NCI-H460 (cell line): ENCODE results near the gene CES3. TPM values are rescaled to one million over a fixed set of nuclear protein-coding genes. Genes with fewer than 3 reads are reported as not detected.
"Not testable (repeated sequence)": the region's sequence is repeated elsewhere in the genome, so short reads cannot be mapped to it uniquely, and the experiment has no call there.

ENCODE experiments used
- DNase-seq: peaks from one replicate; pipeline ENCODE4 v3.0.0-alpha.2; 2016; ENCODE audit warnings: low read depth; ENCODE audit errors: extremely low read depth
- total RNA-seq: library from RNA; depleted of rRNA; stranded (reverse); fragments of >200 nt; shearing (Covaris generic); gene quantifications from 2 replicates; pipeline ENCODE4 v1.2.3, GENCODE V29; 2014

Gene CES3
- total RNA-seq, 1 experiment from 2014 or later: 0.42 TPM

DNA sequence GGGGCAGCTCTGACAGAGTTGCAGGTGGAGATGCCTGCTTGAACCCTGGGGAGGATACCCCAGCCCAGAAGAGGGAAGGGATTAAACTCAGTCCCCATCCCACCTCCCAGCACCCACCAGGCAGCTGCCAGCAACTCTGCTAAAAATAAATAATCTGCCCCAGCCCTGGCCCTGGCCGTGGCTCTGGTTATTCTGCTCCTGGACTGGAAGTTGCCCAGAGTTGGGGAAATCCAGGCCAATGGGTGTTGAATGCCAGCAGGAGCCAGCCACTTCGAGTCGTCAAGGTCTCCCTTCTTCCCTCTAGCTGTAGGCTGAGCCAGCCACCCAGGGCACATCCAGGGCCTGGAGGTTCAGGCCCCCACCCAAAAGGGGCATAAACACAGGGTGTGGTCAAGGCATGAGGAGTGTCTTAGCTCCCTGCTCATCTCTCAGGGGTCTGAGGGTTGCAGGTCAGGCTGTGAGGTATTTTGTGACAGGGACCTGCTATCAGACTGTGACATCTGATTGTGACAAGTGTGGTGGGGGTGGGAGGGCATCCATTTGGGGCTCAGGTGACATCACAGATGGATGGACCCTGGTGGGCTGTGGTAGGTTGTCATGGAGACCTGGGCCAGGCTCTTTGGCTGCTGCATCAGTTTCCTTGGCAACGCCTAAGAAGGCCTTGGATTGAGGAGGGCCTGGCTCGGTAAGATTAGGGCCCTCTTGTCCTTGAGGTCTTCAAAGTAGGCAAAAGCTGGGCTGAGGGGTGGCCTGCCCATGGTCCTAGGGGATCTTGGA, 34.7 kb upstream of the CES3 start:
- DNase-seq: no peak

DNA sequence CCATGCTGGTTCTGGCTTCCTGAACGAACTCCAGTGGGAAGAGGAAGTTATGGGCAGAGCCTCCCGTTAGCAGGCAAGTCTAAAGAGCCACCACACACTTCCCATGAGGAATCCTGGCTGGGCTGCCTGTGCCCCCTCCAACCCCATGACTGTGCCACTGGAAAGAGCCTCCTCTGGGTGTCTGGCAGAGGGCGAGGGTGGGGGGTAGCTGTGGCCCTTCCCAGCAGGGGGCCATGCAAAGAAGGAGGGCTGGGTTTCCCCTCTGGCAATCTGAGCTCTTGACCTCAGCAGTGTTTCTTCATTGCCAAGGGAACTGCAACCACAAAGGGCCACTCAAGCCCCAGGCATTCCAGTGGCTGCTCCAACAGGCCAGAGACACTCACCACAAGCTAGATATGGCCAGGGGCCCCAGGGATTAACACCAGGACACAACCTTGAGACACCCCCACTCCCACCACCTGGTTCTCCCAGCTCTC, 34.1 kb upstream of the CES3 start:
- no peak for DNase-seq

DNA sequence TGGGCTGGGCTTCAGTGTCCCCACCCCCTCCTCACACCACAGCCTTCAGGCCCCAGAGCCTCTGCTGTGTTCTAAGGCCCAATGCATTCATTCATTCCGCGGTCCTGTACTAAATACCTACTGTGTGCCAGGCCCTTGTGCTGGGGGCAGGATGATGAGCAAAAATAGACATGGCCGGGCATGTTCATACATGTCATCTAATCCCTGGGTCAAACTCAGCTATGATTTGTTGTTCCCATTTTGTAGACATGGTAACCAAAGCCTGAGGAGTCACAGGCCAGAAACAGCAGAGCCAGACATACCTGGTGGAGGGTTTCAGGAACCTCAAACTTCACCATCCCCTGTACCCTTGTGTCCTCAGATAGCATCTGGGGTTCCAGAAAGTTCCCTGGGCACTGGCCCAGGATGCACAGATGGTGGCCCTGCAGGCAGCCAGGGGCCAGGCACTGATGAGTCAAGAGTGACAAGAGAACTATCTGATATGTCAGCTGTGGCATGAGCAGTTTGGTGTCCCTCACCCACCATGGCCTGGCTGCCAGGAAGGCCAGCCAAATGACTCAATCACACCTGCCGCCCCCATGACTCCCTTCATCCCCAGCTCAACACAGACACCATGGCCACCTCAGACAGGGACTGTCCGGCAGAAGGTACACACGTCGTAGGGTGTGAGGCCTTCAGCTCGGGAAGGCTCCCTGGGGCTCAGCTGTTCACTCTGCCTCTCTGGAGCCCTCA, 33.0 kb upstream of the CES3 start:
- no peak for DNase-seq

DNA sequence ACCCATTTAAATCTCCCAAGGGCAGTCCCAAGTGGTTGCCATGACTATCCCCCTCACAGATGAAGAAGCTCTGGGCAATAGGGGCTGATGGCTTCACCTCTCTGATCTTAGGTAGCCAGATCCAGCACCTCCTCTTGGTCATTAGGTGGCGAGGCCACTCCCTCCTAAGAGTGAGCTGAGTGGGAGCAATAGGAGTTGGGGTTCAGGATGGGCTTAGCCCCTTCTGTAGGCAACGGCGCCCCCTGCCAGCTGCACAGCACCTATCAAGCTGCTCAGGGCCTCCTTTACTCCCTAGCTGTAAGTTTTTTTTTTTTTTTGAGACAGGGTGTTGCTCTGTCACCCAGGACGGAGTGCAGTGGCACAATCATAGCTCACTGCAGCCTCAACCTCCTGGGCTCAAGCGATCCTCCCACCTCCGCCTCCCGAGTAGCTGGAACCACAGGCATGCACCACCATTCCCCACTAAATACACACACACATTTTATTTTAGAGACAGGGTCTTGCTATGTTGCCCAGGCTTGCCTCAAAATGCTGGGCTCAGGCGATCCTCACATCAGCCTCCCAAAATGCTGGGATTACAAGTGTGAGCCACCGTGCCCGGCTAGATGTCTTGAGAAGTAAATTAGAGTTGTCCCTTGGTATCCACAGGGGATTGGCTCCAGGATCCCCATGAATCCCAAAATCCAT, 32.2 kb upstream of the CES3 start:
- no peak for DNase-seq

DNA sequence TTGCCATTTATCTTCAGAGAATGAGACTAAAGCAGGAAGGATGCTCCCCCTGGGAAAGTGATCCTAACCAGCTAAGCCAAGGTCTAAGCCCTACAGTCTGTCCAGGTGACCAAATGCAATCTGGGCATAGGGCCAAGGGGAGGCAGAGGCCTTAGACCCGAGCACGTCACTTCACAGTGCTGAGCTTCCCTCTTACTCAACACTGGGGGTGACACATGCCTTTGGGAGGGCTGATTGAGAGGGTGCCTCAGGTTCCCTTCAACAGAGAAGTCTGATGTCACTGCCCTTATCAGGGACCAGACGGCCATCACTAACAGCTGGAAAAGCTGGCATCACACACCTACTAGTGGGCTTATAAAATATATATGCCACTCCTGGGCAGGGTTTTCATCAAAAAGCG, 30.9 kb upstream of the CES3 start:
- no peak for DNase-seq

DNA sequence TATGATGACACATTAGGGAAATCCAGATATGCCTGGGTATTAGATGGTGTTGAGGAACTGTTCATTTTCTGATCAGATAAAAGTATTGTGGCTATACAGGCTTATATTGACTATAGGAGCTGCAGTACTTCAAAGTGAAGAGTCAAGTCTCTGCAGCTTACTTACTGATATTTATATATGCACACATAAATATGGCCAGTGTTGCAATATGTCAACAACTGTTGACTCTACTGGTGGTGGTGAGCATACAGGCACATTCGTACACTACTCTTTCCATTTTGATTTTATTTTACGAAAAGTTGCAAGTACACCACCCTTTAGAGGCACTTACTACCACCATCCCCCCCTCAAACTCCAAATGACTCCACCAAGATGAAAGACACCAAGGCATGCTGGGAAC, 29.4 kb upstream of the CES3 start:
- DNase-seq: no peak

DNA sequence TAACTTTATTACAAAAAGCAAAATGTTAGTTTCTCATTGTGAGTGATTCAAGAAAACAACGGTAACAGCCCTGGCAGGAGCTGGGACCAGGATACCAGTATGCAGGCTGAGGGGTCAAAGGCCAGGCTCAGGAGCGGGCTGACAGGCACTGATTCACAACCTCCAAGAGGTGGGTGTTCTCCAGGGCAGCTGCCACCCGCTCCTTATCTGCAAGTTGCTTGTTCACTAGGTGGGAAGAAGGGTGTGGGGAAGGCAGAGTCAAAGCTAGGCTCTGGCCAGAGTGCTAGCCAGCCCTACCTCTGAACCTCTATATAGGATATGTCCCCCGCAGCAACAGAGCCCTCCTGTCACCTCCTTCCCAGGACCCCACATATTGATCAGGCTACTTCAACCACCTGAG, 29.0 kb upstream of the CES3 start:
- DNase-seq: no peak

DNA sequence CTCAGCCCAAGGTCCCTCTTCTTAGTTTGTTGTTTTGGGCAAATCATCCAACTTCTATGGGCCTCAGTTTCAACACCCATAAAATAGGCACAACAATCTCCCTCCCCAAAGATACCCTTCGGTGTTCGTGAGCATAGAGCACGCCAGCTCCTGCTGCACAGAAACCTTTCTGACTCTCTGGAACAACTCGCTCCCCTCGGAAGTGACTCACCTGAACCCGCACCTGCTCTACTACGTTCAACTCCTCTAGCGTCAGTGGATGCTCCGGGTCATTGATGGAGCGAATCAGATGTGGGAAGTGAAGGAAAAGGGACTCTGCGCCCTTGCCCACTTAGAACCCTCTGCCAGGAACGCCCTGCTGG, 27.3 kb upstream of the CES3 start:
- no peak for DNase-seq

DNA sequence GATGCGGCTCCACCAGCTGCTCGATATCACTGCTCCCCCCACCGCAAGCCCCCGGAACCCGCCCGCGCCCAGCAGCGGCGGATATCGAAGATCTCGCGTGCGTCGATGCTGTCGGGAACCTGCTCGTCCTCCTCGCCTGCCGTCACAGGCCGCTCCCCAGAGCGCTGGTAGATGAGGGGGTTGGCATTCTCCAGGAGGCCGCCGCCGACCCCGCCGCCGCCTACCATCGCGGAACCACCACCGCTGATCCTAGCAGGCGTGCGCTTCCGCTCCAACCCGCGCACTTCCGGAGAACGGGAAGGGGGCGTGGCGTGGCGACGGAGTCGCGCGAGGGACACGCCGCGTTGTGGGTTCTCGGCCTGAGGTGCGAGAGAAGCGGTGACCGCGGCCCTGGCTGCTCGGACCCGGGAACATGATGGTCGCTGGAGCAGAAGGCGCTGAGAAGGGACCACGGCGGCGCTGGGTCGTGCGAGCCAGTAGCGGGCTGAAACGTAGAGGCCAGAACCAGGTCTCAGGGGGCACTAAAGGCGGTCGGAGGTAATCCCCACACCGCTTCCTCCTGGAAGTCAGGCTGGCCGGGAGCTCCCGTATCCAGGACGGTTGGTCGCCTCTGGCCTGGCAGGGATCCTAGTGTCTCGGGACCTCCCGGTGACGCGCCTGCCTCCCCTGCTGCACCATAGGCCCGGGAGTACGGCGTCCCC, 26.8 kb upstream of the CES3 start, which contains the start of gene CIAO2B:
CIAO2B (minus strand) TSS at position 265 of the 701 bp plus-strand sequence; CDS start at position 227, 38 bp downstream.
- DNase-seq: peak; percentile 82

DNA sequence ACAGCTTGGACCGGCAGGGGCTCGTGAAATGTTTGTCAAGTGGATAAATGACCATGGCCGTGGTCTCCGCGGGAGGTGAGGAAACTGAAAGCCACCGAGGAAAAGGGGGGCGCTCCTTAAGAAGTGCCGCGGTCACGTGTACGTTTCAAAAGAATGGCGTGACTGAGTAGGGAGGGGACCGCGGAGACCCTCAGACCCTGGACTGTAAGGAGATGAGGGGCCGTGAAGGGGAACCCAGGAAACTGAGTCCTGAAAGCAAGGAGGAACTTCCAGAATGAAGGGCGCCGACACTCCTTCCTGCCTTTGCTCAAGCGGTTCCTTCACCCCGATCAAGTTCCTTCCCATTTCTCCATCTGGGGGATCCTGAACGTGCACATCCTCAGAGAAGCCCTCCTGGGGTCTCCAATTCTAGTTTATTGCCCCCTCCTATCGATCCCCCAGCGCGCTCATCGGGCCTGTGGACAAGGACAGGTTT, 26.2 kb upstream of the CES3 start:
- not testable (repeated sequence) for DNase-seq

DNA sequence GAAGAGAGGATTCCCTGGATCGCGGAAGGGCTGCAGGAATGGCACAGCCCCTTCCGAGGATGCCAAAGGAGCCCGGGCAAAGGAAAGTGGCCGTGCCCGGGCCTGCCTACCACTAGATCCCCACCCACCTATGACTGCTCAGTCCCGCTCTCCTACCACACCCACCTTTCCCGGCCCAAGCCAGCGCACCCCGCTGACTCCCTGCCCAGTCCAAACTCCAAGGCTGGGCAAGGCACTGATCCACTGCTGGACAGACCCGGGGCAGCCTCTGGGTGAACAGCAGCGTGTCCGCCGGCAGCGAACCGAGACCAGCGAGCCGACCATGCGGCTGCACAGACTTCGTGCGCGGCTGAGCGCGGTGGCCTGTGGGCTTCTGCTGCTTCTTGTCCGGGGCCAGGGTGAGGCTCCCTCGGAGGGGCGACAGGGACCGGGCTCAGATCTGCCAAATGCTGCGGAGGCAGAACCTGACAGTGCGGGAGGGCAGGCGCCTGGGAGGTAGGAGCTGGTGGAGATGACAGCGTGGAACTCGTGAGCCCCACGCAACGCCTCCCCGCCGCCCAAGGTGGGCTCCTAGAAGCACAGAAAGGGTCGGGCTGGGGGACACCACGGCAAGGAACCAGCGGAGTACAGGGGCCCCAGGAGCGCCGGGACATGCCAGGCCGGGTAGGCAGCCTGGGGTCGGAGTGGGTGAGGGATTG, 25.6 kb upstream of the CES3 start, which contains the start of gene CES2:
CES2 (plus strand) TSS at position 203 of the 698 bp plus-strand sequence; CDS start at position 323, 120 bp downstream.
- no peak for DNase-seq

DNA sequence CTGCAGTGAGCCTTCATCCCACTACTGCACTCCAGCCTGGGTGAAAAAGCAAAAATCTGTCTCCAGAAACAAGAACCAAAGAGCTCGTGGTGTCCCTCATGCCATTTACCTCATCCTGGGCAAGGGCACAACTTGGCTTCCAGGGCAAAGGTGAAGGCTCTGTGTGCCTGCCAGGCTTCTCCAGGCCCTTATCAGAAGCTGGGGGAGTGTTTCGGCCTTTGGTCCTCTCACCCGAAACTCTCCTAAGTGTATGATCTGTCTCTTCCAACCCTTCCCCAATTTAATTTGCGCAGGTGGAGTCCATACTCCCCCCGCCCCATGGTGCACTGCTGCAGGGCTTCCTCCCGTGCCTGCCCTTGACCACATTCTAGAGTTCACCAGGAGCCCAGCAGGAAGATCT, 24.6 kb upstream of the CES3 start:
- DNase-seq: no peak

DNA sequence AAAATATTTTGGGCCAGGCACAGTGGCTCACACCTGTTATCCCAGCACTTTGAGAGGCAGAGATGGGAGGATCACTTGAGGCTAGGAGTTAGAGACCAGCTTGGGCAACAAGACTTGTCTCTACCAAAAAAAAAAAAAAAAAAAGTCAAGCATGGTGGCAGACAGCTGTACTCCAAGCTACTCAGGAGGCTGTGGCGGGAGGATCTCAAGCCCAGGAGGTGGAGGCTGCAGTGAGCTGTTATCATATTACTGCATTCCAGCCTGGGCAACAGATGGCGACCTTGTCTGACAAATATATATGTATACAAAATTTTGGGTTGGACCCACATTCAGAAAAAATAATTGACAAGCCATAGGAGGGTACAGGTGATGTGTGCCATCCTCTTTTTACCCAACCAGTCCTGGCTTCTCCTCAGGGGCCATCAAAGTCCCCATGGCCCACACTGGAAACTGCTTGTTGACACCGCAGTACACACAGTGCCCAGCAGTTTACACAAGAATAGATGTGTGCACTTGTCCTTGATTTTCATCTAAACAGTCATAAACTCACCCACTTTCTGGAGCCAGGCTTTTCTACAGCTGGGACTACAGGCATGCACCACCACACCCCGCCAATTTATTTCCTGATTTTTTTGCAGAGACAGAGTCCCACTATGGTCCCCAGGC, 24.0 kb upstream of the CES3 start:
- no peak for DNase-seq

DNA sequence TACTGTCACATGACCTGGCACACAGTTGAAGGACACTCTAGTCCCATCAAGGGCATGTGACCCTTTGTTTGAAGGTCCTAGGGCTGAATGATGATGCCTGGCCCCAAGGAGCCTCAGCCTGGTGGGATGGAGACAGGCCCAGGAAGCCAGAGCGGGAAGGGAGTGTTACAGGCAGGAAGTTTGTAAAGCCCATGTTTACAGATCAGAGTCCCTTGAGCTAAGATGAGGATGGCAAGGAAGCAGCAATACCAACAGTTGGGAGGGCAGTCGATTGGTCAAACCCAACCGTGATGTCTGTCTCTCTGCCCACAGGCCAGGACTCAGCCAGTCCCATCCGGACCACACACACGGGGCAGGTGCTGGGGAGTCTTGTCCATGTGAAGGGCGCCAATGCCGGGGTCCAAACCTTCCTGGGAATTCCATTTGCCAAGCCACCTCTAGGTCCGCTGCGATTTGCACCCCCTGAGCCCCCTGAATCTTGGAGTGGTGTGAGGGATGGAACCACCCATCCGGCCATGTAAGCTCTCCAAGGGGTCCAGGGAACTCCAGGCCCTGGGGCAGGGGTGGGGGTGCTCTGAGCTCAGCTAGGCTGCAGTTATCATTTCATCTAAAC, 23.2 kb upstream of the CES3 start:
- DNase-seq: no peak

DNA sequence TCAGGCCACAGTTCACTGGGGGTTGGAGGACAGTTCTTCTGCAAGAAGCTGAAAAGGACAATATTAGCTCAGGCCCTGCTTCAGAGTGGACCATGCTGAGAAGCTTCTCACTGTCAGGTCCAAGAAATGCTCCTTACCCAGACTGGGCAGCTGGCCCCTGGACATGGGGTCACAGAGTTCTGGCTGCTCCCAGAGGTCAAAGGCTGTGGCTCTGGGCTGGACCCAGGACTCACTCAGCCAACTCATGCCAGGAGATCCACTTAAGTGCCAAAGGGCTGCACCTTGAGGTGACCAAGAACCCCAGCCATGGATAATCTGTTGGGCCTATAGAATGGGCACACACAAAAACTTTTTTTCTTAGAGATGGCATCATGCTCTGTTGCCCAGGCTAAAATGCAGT, 21.7 kb upstream of the CES3 start:
- no peak for DNase-seq

DNA sequence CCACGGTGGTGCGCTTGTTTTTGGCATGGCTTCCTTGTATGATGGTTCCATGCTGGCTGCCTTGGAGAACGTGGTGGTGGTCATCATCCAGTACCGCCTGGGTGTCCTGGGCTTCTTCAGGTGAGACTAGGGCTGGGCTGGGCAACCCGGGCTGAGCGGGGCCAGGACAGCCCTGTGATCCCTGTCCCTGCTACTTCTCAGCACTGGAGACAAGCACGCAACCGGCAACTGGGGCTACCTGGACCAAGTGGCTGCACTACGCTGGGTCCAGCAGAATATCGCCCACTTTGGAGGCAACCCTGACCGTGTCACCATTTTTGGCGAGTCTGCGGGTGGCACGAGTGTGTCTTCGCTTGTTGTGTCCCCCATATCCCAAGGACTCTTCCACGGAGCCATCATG, 20.8 kb upstream of the CES3 start:
- DNase-seq: no peak

DNA sequence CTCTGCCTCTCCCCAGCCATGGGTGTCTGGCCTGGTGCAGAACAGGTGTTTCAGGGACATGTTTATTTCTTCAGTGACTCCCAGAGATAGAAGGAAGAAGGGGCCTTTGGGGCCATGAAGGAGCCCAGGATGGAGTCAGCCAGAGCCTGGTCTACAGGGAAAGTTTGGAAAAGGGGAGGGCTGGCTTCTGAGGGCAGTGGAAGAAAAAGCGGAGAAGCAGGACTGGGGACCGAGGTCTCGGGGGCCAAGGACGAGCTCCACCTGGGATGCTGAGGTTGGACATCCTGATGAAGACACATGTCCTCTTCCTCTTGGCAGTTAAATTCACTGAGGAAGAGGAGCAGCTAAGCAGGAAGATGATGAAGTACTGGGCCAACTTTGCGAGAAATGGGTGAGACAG, 18.1 kb upstream of the CES3 start:
- DNase-seq: no peak

DNA sequence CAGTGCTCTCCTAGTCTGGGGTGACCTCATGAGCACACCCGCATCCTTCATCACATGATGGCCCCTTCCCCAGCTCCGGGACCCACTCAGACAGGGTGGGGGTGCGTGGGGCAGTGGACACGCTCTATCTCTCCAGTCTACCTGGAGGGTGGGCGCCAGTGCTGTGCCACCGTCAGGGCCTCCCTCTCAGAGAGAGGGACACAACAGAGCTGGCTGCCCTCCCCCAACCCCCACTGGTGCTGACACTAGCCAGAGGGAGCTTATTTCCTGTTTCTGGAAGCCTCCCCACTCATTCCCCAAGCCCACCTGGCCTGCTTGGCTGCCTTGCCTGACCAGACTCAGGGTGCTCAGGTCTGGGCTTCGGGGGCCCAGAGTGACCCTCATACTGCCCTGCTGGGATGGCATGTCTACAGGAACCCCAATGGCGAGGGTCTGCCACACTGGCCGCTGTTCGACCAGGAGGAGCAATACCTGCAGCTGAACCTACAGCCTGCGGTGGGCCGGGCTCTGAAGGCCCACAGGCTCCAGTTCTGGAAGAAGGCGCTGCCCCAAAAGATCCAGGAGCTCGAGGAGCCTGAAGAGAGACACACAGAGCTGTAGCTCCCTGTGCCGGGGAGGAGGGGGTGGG, 17.5 kb upstream of the CES3 start:
- DNase-seq: no peak

DNA sequence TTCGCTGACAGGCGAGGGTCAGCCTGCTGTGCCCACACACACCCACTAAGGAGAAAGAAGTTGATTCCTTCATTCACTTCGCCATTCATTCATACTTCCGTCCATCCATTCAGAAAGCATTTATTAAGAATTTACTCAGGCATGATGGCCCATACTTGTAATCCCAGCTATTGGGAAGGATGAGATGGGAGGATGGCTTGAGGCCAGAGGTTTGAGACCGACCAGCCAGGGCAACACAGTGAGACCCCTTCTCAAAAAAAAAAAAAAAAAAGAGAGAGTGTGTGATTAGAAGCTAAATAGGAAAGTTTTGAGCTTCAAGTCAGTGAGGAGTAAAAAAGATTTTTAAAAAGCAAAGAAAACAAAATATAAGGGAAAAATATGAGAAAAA, 17.0 kb upstream of the CES3 start:
- no peak for DNase-seq
